Vagina (tissue), 2 donors: Measurements from ENCODE around the gene TRIO. TPM values are rescaled to one million over a fixed set of nuclear protein-coding genes. Genes with fewer than 3 reads are reported as not detected.

ENCODE experiments used
- DNase-seq, 2 donors: peaks; one replicate each; pipeline ENCODE4 v3.0.0-alpha.2; 2017; ENCODE audit errors: extremely low spot score in 2 of 2
- H3K27ac ChIP-seq: fragments of 200-600 bp; sonication (generic); one replicate; pipeline ENCODE4 v1.5.1; 2019
- H3K27me3 ChIP-seq: fragments of 200-600 bp; sonication (generic); one replicate; pipeline ENCODE4 v1.5.1; 2019
- H3K36me3 ChIP-seq, 2 donors: fragments of 200-600 bp; sonication (generic); one replicate each; pipeline ENCODE4 v1.5.1; 2017 to 2019
- H3K4me1 ChIP-seq: fragments of 200-600 bp; sonication (generic); one replicate; pipeline ENCODE4 v1.5.1; 2019
- H3K4me3 ChIP-seq, 2 donors: fragments of 200-600 bp; sonication (generic); 1 replicate in 1 of 2; 2 replicates in 1 of 2; pipeline ENCODE4 v1.5.1; 2016 to 2019
- H3K9me3 ChIP-seq: fragments of 200-600 bp; sonication (generic); one replicate; pipeline ENCODE4 v1.5.1; 2019
- CTCF ChIP-seq, 3 experiments: fragments of 450-650 bp in 2 of 3; fragments of 200-600 bp in 1 of 3; sonication (generic) in 1 of 3; IDR thresholded peaks; one replicate each; pipeline ENCODE4 v1.5.1; 2017 to 2019; ENCODE audit warnings: antibody characterized with exemption in 3 of 3, mild to moderate bottlenecking in 2 of 3, moderate library complexity in 2 of 3
- POLR2A ChIP-seq, 2 donors: fragments of 450-650 bp; IDR thresholded peaks; one replicate each; pipeline ENCODE4 v1.6.1; 2017; ENCODE audit warnings: antibody characterized with exemption in 2 of 2, mild to moderate bottlenecking in 2 of 2, moderate library complexity in 2 of 2
- POLR2AphosphoS5 ChIP-seq, 2 donors: sonication (generic); formaldehyde crosslinking; IDR thresholded peaks; one replicate each; pipeline ENCODE4 v1.9.0; 2017; ENCODE audit warnings: antibody characterized with exemption in 2 of 2, mild to moderate bottlenecking in 2 of 2, low read depth in 1 of 2; ENCODE audit not compliant: insufficient read depth in 1 of 2
- intact Hi-C: fragments of 100-400 bp; cut with DNase I; formaldehyde crosslinking; loops from one replicate; pipeline ENCODE4 v1.15.1; 2023
- total RNA-seq: library from RNA; depleted of rRNA; stranded (reverse); fragments of >200 nt; gene quantifications from one replicate; pipeline ENCODE4 v1.2.3, GENCODE V29; 2016

The TRIO gene
- total RNA-seq, 1 donor from 2014 or later, result 142 TPM

- no peak for DNase-seq
- no peaks in the 10 kb centered on the region for H3K4me1 ChIP-seq
- no peak overlapping the region for H3K4me3 ChIP-seq
- H3K27me3 ChIP-seq, result no peaks in the 10 kb centered on the region
- no peak for TF ChIP-seq CTCF (IDR thresholded peaks at IDR 0.05)
- TF ChIP-seq POLR2A (IDR thresholded peaks at IDR 0.05), result no peak
- TF ChIP-seq POLR2AphosphoS5 (IDR thresholded peaks at IDR 0.05; ENCODE audit: insufficient read depth in 1 of 2, low read depth in 1 of 2), result no peak
- H3K27ac ChIP-seq, result no peak overlapping the region
- H3K9me3 ChIP-seq, result no peaks in the 10 kb centered on the region
- intact Hi-C loops, result no loop called here
- peaks cover 0 to 58% of the 10 kb centered on the region in 2 donors for H3K36me3 ChIP-seq
These were observed 227.2 kb downstream of the TRIO start for GRCh38 chr5:14370386-14370785.

- Histone ChIP-seq H3K27me3 (no peaks in the 10 kb centered on the region), H3K36me3 (peaks cover 0 to 47% of the 10 kb centered on the region in 2 donors), H3K4me3 (no peak overlapping the region), H3K4me1 (no peaks in the 10 kb centered on the region), H3K9me3 (no peaks in the 10 kb centered on the region), H3K27ac (no peak overlapping the region)
- DNase-seq, result no peak
- intact Hi-C loops, result no loop called here
- TF ChIP-seq POLR2AphosphoS5 (IDR thresholded peaks at IDR 0.05; ENCODE audit: insufficient read depth in 1 of 2, low read depth in 1 of 2), result no peak
- no peak for TF ChIP-seq POLR2A (IDR thresholded peaks at IDR 0.05)
- TF ChIP-seq CTCF (IDR thresholded peaks at IDR 0.05), result no peak
These were observed 230.5 kb downstream of the TRIO start for GRCh38 chr5:14373685-14374084.

GRCh38 chr5:14374100-14374499 is 231.0 kb downstream of the TRIO start:
- Histone ChIP-seq H3K36me3 (peaks cover 0 to 47% of the 10 kb centered on the region in 2 donors), H3K4me3 (no peak overlapping the region), H3K27me3 (no peaks in the 10 kb centered on the region), H3K4me1 (no peaks in the 10 kb centered on the region), H3K27ac (no peak overlapping the region), H3K9me3 (no peaks in the 10 kb centered on the region)
- intact Hi-C loops, result no loop called here
- no peak for DNase-seq
- TF ChIP-seq POLR2AphosphoS5 (IDR thresholded peaks at IDR 0.05; ENCODE audit: insufficient read depth in 1 of 2, low read depth in 1 of 2) (no peak), POLR2A (IDR thresholded peaks at IDR 0.05) (no peak), CTCF (IDR thresholded peaks at IDR 0.05) (no peak)

GRCh38 chr5:14376789-14377188 is 233.6 kb downstream of the TRIO start:
- Histone ChIP-seq H3K4me1 (no peaks in the 10 kb centered on the region), H3K27ac (no peak overlapping the region), H3K27me3 (no peaks in the 10 kb centered on the region), H3K36me3 (peaks cover 0 to 57% of the 10 kb centered on the region in 2 donors), H3K4me3 (no peak overlapping the region), H3K9me3 (no peaks in the 10 kb centered on the region)
- TF ChIP-seq POLR2AphosphoS5 (IDR thresholded peaks at IDR 0.05; ENCODE audit: insufficient read depth in 1 of 2, low read depth in 1 of 2) (no peak), CTCF (IDR thresholded peaks at IDR 0.05) (no peak), POLR2A (IDR thresholded peaks at IDR 0.05) (no peak)
- intact Hi-C loops, result no loop called here
- no peak for DNase-seq

GRCh38 chr5:14379739-14380497 is 236.8 kb downstream of the TRIO start:
- H3K27ac ChIP-seq, result no peak overlapping the region
- intact Hi-C loops, result no loop called here
- H3K36me3 ChIP-seq, result peaks cover 0 to 49% of the 10 kb centered on the region in 2 donors

More at GRCh38 chr5:14379739-14380497, 236.8 kb downstream of the TRIO start:
- TF ChIP-seq CTCF (IDR thresholded peaks at IDR 0.05), result no peak
- TF ChIP-seq POLR2AphosphoS5 (IDR thresholded peaks at IDR 0.05; ENCODE audit: insufficient read depth in 1 of 2, low read depth in 1 of 2), result no peak
- TF ChIP-seq POLR2A (IDR thresholded peaks at IDR 0.05), result no peak
- DNase-seq, result no peak
- H3K4me3 ChIP-seq, result no peak overlapping the region
- H3K27me3 ChIP-seq, result no peaks in the 10 kb centered on the region
- no peaks in the 10 kb centered on the region for H3K9me3 ChIP-seq
- H3K4me1 ChIP-seq, result no peaks in the 10 kb centered on the region
